Left ventricle myocardium inferior (tissue), 1 donor: ENCODE data around the gene SPEF1. TPM values are rescaled to one million over a fixed set of nuclear protein-coding genes. Genes with fewer than 3 reads are reported as not detected.

Source experiments
- DNase-seq: peaks from one replicate; pipeline ENCODE4 v3.0.0-alpha.2; 2020
- H3K27ac ChIP-seq: fragments of 200-600 bp; replicated peaks from 2 replicates; pipeline ENCODE4 v1.8.0; 2021
- H3K27me3 ChIP-seq: fragments of 200-600 bp; 2 replicates; pipeline ENCODE4 v1.8.0; 2021; ENCODE audit warnings: low read depth
- H3K36me3 ChIP-seq: fragments of 200-600 bp; 2 replicates; pipeline ENCODE4 v1.8.0; 2021
- H3K4me1 ChIP-seq: fragments of 200-600 bp; 2 replicates; pipeline ENCODE4 v1.8.0; 2021
- H3K4me3 ChIP-seq: fragments of 200-600 bp; 2 replicates; pipeline ENCODE4 v1.8.0; 2021; ENCODE audit warnings: mild to moderate bottlenecking, moderate library complexity
- H3K9me3 ChIP-seq: fragments of 200-600 bp; replicated peaks from 2 replicates; pipeline ENCODE4 v1.8.0; 2021
- intact Hi-C: fragments of 100-400 bp; cut with micrococcal nuclease; formaldehyde crosslinking; loops from one replicate; pipeline ENCODE4 v1.11.0; 2022
- total RNA-seq: library from RNA; stranded (reverse); fragmentation: NEBNext Ultra II Directional; extraction: Animal tissue kit (Norgen Biotek cat#: 25700); gene quantifications from one replicate; pipeline ENCODE4 v1.2.1, GENCODE V29; 2021
- TF ChIP-seq, protein P1 (sequence below): fragments of 200-600 bp; IDR thresholded peaks from 2 replicates; pipeline ENCODE4 v1.8.0; 2021; ENCODE audit warnings: antibody characterized with exemption, mild to moderate bottlenecking, borderline replicate concordance
- donor health status: DM: no; HTN: yes; CAD: no; lungs with severe emphysema.

Gene SPEF1
- total RNA-seq, 1 donor from 2014 or later, result 0.33 TPM

DNA sequence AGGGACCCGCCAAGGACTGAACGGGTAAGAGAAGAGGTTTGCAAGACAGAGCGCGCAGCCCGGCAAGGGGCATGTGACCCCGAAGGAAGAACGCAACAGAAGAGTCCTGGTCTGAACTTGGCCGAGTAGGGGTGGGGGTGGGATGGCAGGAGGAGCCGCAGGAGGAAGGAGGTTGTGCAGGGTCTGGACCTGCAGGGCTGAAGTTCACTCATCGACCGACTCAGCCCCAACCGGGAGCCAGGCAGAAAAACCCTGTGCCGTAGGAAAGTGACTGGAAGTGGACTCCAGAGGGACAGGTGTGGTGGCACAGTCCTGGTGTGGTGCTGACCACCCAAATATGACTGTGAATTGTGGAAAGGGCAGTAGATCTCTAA is 28.9 kb downstream of the SPEF1 start:
- H3K4me3 ChIP-seq, result peak overlapping the region; percentile 59
- intact Hi-C loops, result no loop called here
- H3K4me1 ChIP-seq, result peaks cover 61% of the 10 kb centered on the region
- peaks cover 38% of the 10 kb centered on the region for H3K36me3 ChIP-seq
- no peaks in the 10 kb centered on the region for H3K9me3 ChIP-seq
- H3K27me3 ChIP-seq, result peaks cover 28% of the 10 kb centered on the region
- no peak for DNase-seq
- TF ChIP-seq, protein P1, sequence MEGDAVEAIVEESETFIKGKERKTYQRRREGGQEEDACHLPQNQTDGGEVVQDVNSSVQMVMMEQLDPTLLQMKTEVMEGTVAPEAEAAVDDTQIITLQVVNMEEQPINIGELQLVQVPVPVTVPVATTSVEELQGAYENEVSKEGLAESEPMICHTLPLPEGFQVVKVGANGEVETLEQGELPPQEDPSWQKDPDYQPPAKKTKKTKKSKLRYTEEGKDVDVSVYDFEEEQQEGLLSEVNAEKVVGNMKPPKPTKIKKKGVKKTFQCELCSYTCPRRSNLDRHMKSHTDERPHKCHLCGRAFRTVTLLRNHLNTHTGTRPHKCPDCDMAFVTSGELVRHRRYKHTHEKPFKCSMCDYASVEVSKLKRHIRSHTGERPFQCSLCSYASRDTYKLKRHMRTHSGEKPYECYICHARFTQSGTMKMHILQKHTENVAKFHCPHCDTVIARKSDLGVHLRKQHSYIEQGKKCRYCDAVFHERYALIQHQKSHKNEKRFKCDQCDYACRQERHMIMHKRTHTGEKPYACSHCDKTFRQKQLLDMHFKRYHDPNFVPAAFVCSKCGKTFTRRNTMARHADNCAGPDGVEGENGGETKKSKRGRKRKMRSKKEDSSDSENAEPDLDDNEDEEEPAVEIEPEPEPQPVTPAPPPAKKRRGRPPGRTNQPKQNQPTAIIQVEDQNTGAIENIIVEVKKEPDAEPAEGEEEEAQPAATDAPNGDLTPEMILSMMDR, result no peak
- peak overlapping the region; percentile 61 for H3K27ac ChIP-seq

DNA sequence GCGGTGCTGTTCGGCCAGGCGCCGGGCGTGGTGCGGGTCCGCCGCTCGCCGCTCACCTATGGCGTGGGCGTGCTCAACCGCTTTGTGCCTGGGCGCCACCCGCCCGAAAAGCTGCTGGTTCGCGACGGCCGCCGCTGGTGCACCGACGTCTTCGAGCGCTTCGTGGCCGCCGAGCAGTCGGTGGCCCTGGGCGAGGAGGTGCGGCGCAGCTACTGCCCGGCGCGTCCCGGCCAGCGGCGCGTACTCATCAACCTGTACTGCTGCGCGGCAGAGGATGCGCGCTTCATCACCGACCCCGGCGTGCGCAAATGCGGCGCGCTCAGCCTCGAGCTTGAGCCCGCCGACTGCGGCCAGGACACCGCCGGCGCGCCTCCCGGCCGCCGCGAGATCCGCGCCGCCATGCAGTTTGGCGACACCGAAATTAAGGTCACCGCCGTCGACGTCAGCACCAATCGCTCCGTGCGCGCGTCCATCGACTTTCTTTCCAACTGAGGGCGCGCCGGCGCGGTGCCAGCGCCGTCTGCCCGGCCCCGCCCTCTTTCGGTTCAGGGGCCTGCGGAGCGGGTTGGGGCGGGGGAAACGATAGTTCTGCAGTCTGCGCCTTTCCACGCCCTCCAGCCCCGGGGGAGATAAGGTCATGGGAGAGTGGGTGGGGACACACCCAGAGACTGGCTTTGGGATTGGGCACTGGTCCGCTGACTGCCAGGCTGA is 29.4 kb downstream of the SPEF1 start:
- Histone ChIP-seq H3K27me3 (peaks cover 32% of the 10 kb centered on the region), H3K27ac (peak overlapping the region; percentile 61), H3K4me3 (peak overlapping the region; percentile 59), H3K36me3 (peaks cover 42% of the 10 kb centered on the region), H3K9me3 (no peaks in the 10 kb centered on the region), H3K4me1 (peaks cover 61% of the 10 kb centered on the region)
- DNase-seq, result peak; percentile 70
- TF ChIP-seq, protein P1, result no peak
- intact Hi-C loops, result no loop called here

DNA sequence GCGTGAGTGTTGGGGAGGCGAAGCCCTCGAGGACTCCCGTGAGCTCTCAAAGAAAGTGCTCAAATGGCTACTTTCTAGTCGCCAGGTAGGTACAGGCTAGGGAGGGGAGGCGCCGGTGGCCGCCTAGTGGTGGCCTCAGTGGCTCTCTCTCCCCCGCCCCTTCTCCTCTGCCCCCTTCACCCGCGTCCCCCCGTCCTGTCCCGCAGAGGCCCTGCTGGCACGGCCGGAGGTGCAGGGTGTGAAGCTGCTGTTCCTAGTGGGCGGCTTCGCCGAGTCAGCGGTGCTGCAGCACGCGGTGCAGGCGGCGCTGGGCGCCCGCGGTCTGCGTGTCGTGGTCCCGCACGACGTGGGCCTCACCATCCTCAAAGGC is 30.0 kb downstream of the SPEF1 start:
- peak overlapping the region; percentile 61 for H3K27ac ChIP-seq
- H3K4me1 ChIP-seq, result peaks cover 56% of the 10 kb centered on the region
- H3K27me3 ChIP-seq, result peaks cover 36% of the 10 kb centered on the region
- intact Hi-C loops, result no loop called here
- peak overlapping the region; percentile 59 for H3K4me3 ChIP-seq
- TF ChIP-seq, protein P1, result no peak
- DNase-seq, result no peak
- H3K9me3 ChIP-seq, result no peaks in the 10 kb centered on the region
- H3K36me3 ChIP-seq, result peaks cover 46% of the 10 kb centered on the region

DNA sequence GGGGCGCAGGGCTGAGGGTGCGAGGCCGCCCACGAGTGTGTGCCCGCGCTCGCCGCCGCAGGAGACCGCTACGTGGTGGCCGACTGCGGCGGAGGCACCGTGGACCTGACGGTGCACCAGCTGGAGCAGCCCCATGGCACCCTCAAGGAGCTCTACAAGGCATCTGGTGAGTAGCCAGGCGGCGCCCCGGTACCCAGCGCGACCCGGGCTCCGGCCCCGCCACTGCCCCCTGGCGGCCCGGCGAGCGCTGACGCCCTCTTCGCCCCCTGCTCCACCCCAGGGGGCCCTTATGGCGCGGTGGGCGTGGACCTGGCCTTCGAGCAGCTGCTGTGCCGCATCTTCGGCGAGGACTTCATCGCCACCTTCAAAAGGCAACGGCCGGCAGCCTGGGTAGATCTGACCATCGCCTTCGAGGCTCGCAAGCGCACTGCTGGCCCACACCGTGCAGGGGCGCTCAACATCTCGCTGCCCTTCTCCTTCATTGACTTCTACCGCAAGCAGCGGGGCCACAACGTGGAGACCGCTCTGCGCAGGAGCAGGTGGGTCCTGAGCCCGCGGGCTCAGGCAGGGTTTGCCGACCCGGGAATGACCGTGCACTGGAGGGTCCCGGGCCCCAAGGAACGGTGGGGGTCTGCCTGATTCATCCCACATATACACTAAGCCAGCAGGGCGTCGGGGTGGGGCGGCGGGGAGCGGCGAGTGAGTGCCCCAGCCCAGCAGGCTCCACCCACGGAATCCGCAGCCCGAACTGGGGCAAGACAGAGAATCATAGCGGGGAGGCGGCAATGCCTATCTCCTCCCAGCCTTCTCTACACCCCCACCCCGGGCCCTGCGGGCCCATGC is 31.3 kb downstream of the SPEF1 start:
- Histone ChIP-seq H3K27ac (no peak overlapping the region), H3K4me1 (peaks cover 63% of the 10 kb centered on the region), H3K9me3 (no peaks in the 10 kb centered on the region), H3K27me3 (peaks cover 46% of the 10 kb centered on the region), H3K36me3 (peaks cover 55% of the 10 kb centered on the region), H3K4me3 (peak overlapping the region; percentile 47)
- DNase-seq, result no peak
- intact Hi-C loops, result no loop called here
- TF ChIP-seq, protein P1, result peak; percentile 71

DNA sequence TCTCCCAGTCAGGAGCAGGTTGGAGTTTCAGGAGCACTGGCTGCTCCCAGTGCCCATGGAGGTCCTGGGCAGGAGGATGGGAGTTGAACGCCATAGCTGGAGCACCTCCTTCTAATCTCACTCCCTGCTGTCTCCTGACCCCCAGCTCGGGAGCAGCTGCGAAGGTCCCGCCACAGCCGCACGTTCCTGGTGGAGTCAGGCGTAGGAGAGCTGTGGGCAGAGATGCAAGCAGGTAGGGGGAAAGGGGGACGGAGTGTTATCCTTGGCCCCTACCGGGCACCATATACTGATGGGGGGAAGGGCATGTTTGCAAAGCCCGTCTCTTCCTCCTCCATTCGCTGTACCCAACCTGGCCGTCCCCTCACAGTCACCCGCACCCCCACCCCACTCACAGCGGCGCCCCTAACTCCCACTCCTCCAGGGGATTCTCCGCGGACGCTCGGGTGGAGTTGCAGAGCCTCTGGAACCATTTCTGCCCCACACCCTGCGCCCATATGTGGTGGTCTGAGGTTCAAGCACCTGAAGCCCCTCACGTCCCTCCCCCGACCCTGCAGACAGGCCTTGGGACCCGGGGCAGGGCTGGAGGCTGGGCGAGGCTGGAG is 32.1 kb downstream of the SPEF1 start:
- Histone ChIP-seq H3K4me3 (peak overlapping the region; percentile 47), H3K27ac (no peak overlapping the region), H3K36me3 (peaks cover 61% of the 10 kb centered on the region), H3K9me3 (no peaks in the 10 kb centered on the region), H3K27me3 (peaks cover 53% of the 10 kb centered on the region), H3K4me1 (peaks cover 65% of the 10 kb centered on the region)
- TF ChIP-seq, protein P1, result no peak
- no peak for DNase-seq
- intact Hi-C loops, result no loop called here
